HepG2 (cell line): Measurements from ENCODE around the gene SLC35F3. TPM values are rescaled to one million over a fixed set of nuclear protein-coding genes. Genes with fewer than 3 reads are reported as not detected.

Experiments
- ARID2 ChIP-seq: sonication (generic); formaldehyde crosslinking; IDR thresholded peaks from 2 replicates; pipeline ENCODE4 v1.8.1; 2022; ENCODE audit warnings: mild to moderate bottlenecking, missing genetic modification reagents, borderline replicate concordance
- DNMT1 ChIP-seq: sonication (generic); formaldehyde crosslinking; IDR thresholded peaks from 2 replicates; pipeline ENCODE4 v1.5.1; 2020; ENCODE audit warnings: mild to moderate bottlenecking, missing genetic modification reagents
- ELF4 ChIP-seq: sonication (generic); formaldehyde crosslinking; IDR thresholded peaks from 2 replicates; pipeline ENCODE4 v1.5.0; 2020; ENCODE audit warnings: missing genetic modification reagents, mild to moderate bottlenecking, moderate library complexity, borderline replicate concordance
- FOSL2 ChIP-seq: sonication (generic); formaldehyde crosslinking; IDR thresholded peaks from 2 replicates; pipeline ENCODE4 v1.4.0; 2020; ENCODE audit warnings: missing genetic modification reagents
- HOXA9 ChIP-seq: sonication (generic); formaldehyde crosslinking; IDR thresholded peaks from 2 replicates; pipeline ENCODE4 v1.8.1; 2022; ENCODE audit warnings: missing genetic modification reagents, mild to moderate bottlenecking, moderate library complexity, borderline replicate concordance
- KAT7 ChIP-seq: IDR thresholded peaks from 2 replicates; pipeline ENCODE4 v1.6.1; 2018; ENCODE audit warnings: borderline replicate concordance, missing compliant biosample characterization
- KDM2A ChIP-seq: sonication (generic); formaldehyde crosslinking; IDR thresholded peaks from 2 replicates; pipeline ENCODE4 v1.4.0; 2020; ENCODE audit warnings: low read depth, missing genetic modification reagents, borderline replicate concordance
- MZF1 ChIP-seq: sonication (generic); formaldehyde crosslinking; IDR thresholded peaks from 2 replicates; pipeline ENCODE4 v1.8.1; 2023; ENCODE audit warnings: mild to moderate bottlenecking, missing genetic modification reagents, borderline replicate concordance
- NRL ChIP-seq: sonication (generic); formaldehyde crosslinking; IDR thresholded peaks from 2 replicates; pipeline ENCODE4 v1.5.0; 2020; ENCODE audit warnings: missing genetic modification reagents, mild to moderate bottlenecking, moderate library complexity, borderline replicate concordance
- PAWR ChIP-seq: sonication (generic); formaldehyde crosslinking; IDR thresholded peaks from 2 replicates; pipeline ENCODE4 v1.4.0; 2020; ENCODE audit warnings: missing genetic modification reagents, mild to moderate bottlenecking, borderline replicate concordance
- RAD21 ChIP-seq: fragments of 450-650 bp; formaldehyde crosslinking; IDR thresholded peaks from 2 replicates; pipeline ENCODE4 v1.5.0; 2020; ENCODE audit warnings: mild to moderate bottlenecking
- SAFB2 ChIP-seq: sonication (generic); formaldehyde crosslinking; IDR thresholded peaks from 2 replicates; pipeline ENCODE4 v1.5.1; 2020; ENCODE audit warnings: missing genetic modification reagents, low read depth, mild to moderate bottlenecking, borderline replicate concordance
- SMC3 ChIP-seq: IDR thresholded peaks from 2 replicates; pipeline ENCODE4 v1.6.1; 2011; ENCODE audit warnings: low read length, improper control_type of control experiment
- TEAD3 ChIP-seq: optimal IDR thresholded peaks from 2 replicates; pipeline ENCODE3; 2016; ENCODE audit warnings: borderline replicate concordance
- THAP9 ChIP-seq: sonication (generic); formaldehyde crosslinking; IDR thresholded peaks from 2 replicates; pipeline ENCODE4; 2020; ENCODE audit warnings: missing genetic modification reagents, mild to moderate bottlenecking, borderline replicate concordance
- TSC22D2 ChIP-seq: sonication (generic); formaldehyde crosslinking; IDR thresholded peaks from 2 replicates; pipeline ENCODE4 v1.5.1; 2020; ENCODE audit warnings: missing genetic modification reagents, mild to moderate bottlenecking, borderline replicate concordance
- ZNF20 ChIP-seq: sonication (generic); formaldehyde crosslinking; IDR thresholded peaks from 2 replicates; pipeline ENCODE4 v1.4.0; 2020; ENCODE audit warnings: mild to moderate bottlenecking, moderate library complexity, missing genetic modification reagents
- ZNF224 ChIP-seq: sonication (generic); formaldehyde crosslinking; IDR thresholded peaks from 2 replicates; pipeline ENCODE4 v1.5.0; 2020; ENCODE audit warnings: mild to moderate bottlenecking, missing genetic modification reagents
- ZNF225 ChIP-seq: sonication (generic); formaldehyde crosslinking; IDR thresholded peaks from 2 replicates; pipeline ENCODE4 v1.4.0; 2020; ENCODE audit warnings: mild to moderate bottlenecking, missing genetic modification reagents
- ZNF280B ChIP-seq: sonication (generic); formaldehyde crosslinking; IDR thresholded peaks from 2 replicates; pipeline ENCODE4 v1.5.0; 2020; ENCODE audit warnings: missing genetic modification reagents, mild to moderate bottlenecking, borderline replicate concordance
- ZNF501 ChIP-seq: sonication (generic); formaldehyde crosslinking; IDR thresholded peaks from 2 replicates; pipeline ENCODE4 v1.5.1; 2020; ENCODE audit warnings: mild to moderate bottlenecking, moderate library complexity, missing genetic modification reagents
- ZNF598 ChIP-seq: sonication (generic); formaldehyde crosslinking; IDR thresholded peaks from 2 replicates; pipeline ENCODE4 v1.5.1; 2020; ENCODE audit warnings: mild to moderate bottlenecking, missing genetic modification reagents, borderline replicate concordance
- ZNF766 ChIP-seq: sonication (generic); formaldehyde crosslinking; IDR thresholded peaks from 2 replicates; pipeline ENCODE4 v1.5.0; 2020; ENCODE audit warnings: missing genetic modification reagents, borderline replicate concordance
- ZNF775 ChIP-seq: sonication (generic); formaldehyde crosslinking; IDR thresholded peaks from 2 replicates; pipeline ENCODE4 v1.4.0; 2020; ENCODE audit warnings: missing genetic modification reagents, mild to moderate bottlenecking, moderate library complexity, borderline replicate concordance
- ZNF790 ChIP-seq: sonication (generic); formaldehyde crosslinking; IDR thresholded peaks from 2 replicates; pipeline ENCODE4 v1.8.0; 2022; ENCODE audit warnings: missing genetic modification reagents, mild to moderate bottlenecking, borderline replicate concordance
- ZSCAN9 ChIP-seq: IDR thresholded peaks from 2 replicates; pipeline ENCODE4 v1.6.1; 2016; ENCODE audit warnings: borderline replicate concordance
- polyA plus RNA-seq, 8 experiments: library from polyadenylated mRNA; depleted of rRNA in 3 of 8; stranded (reverse) in 7 of 8; unstranded in 1 of 8; fragments of >200 nt; fragmentation: Illumina TruSeq in 4 of 8; extraction: Trizol in 4 of 8; gene quantifications; 2 replicates each; pipeline versions ENCODE4 v1.2.1 to v1.2.3, GENCODE V29; 2011 to 2016; ENCODE audit warnings: low read depth in 4 of 8, missing spikeins in 1 of 8, mixed read lengths in 1 of 8; ENCODE audit not compliant: insufficient read depth in 1 of 8
- total RNA-seq, 5 experiments: library from RNA; depleted of rRNA; stranded (reverse); fragments of >200 nt; fragmentation: Illumina TruSeq; extraction: Trizol; gene quantifications; 2 replicates each; pipeline ENCODE4 v1.2.3, GENCODE V29; 2016; ENCODE audit warnings: low read depth in 1 of 5

SLC35F3 gene
- total and polyA plus RNA-seq, 2 of the 13 experiments (the other 11 are each of a cell fraction or from before 2014, with no cell fraction given) = not detected

- TF ChIP-seq ZNF20 (CRISPR knock-in tag) = no peak
- no peak for TF ChIP-seq ZNF790 (CRISPR knock-in tag)
- no peak for TF ChIP-seq KAT7 (CRISPR knock-in tag)
- no peak for TF ChIP-seq ZNF280B (CRISPR knock-in tag)
- TF ChIP-seq ZNF766 (CRISPR knock-in tag) = peak; percentile 38; the same call in 1 of the 2 replicates
- no peak for TF ChIP-seq FOSL2 (CRISPR knock-in tag)
- no peak for TF ChIP-seq PAWR (CRISPR knock-in tag)
- TF ChIP-seq ZNF225 (CRISPR knock-in tag) = no peak
- 0 out of 2 replicates have a peak, but pooled peaks have one; percentile 16 for TF ChIP-seq THAP9
- peak; percentile 41; the same call in 1 of the 2 replicates for TF ChIP-seq RAD21 (CRISPR knock-in tag)
- no peak for TF ChIP-seq ELF4 (CRISPR knock-in tag)
- no peak for TF ChIP-seq ZNF775
- peak; percentile 49; the same call in 1 of the 2 replicates for TF ChIP-seq SMC3
- no peak for TF ChIP-seq NRL (CRISPR knock-in tag)
- no peak for TF ChIP-seq ZNF598
- no peak for TF ChIP-seq DNMT1
- no peak for TF ChIP-seq ZNF224 (CRISPR knock-in tag)
- TF ChIP-seq MZF1 = no peak
- no peak for TF ChIP-seq HOXA9
- TF ChIP-seq TSC22D2 (CRISPR knock-in tag) = no peak
- TF ChIP-seq ZNF501 (CRISPR knock-in tag) = 0 out of 2 replicates have a peak, but pooled peaks have one; percentile 24
- TF ChIP-seq SAFB2 (CRISPR knock-in tag) = no peak
- TF ChIP-seq ARID2 (CRISPR knock-in tag) = no peak
- peak; percentile 92 for TF ChIP-seq TEAD3 (CRISPR knock-in tag)
- TF ChIP-seq KDM2A (CRISPR knock-in tag) = no peak; the same call in 1 of the 2 replicates
- no peak for TF ChIP-seq ZSCAN9
These were observed 207.1 kb downstream of the SLC35F3 start (continued) for GRCh38 chr1:234111458-234112142.
